IPS-20b (cell line): ENCODE results near the gene TBC1D8.
"Not testable (repeated sequence)": the region's sequence is repeated elsewhere in the genome, so short reads cannot be mapped to it uniquely, and the experiment has no call there.

Experiments used
- H3K27ac ChIP-seq: one replicate; pipeline ENCODE4 v1.5.1; 2013; ENCODE audit warnings: low read length
- H3K27me3 ChIP-seq: 2 replicates; pipeline ENCODE4 v1.6.1; 2013; ENCODE audit warnings: mild to moderate bottlenecking, low read length, inconsistent platforms; ENCODE audit not compliant: insufficient read depth
- H3K36me3 ChIP-seq: 2 replicates; pipeline ENCODE4 v1.6.1; 2013; ENCODE audit warnings: low read depth, mild to moderate bottlenecking, inconsistent platforms, low read length, moderate library complexity; ENCODE audit not compliant: insufficient read depth
- H3K4me1 ChIP-seq: 2 replicates; pipeline ENCODE4 v1.6.1; 2013; ENCODE audit warnings: mild to moderate bottlenecking, control low read depth, inconsistent platforms, low read length, moderate library complexity; ENCODE audit not compliant: insufficient read depth
- H3K4me3 ChIP-seq: 2 replicates; pipeline ENCODE4 v1.5.1; 2013; ENCODE audit warnings: mild to moderate bottlenecking, low read length, inconsistent platforms
- H3K9ac ChIP-seq: 2 replicates; pipeline ENCODE4 v1.6.1; 2013; ENCODE audit warnings: low read depth, mild to moderate bottlenecking, inconsistent platforms, low read length, moderate library complexity
- H3K9me3 ChIP-seq: 2 replicates; pipeline ENCODE4 v1.6.1; 2013; ENCODE audit warnings: mild to moderate bottlenecking, low read depth, low read length, inconsistent platforms; ENCODE audit not compliant: insufficient read depth

The TBC1D8 gene

GRCh38 chr2:101080211-101081068 is 70.7 kb downstream of the TBC1D8 start:
- no peaks in the 10 kb centered on the region for H3K4me1 ChIP-seq
- H3K4me3 ChIP-seq: no peak overlapping the region
- H3K9ac ChIP-seq: no peak overlapping the region
- H3K9me3 ChIP-seq: no peaks in the 10 kb centered on the region
- no peaks in the 10 kb centered on the region for H3K27me3 ChIP-seq
- H3K36me3 ChIP-seq: no peaks in the 10 kb centered on the region
- no peak overlapping the region for H3K27ac ChIP-seq

GRCh38 chr2:101076581-101076980 is 74.6 kb downstream of the TBC1D8 start:
- Histone ChIP-seq H3K27me3 (no peaks in the 10 kb centered on the region), H3K9me3 (no peaks in the 10 kb centered on the region), H3K27ac (no peak overlapping the region), H3K4me1 (no peaks in the 10 kb centered on the region), H3K9ac (no peak overlapping the region), H3K4me3 (no peak overlapping the region), H3K36me3 (no peaks in the 10 kb centered on the region)

- H3K27ac ChIP-seq: no peak overlapping the region
- peaks cover 4% of the 10 kb centered on the region for H3K4me1 ChIP-seq
- H3K27me3 ChIP-seq: no peaks in the 10 kb centered on the region
- no peak overlapping the region for H3K9ac ChIP-seq
- H3K4me3 ChIP-seq: no peak overlapping the region
- no peaks in the 10 kb centered on the region for H3K36me3 ChIP-seq
- no peaks in the 10 kb centered on the region for H3K9me3 ChIP-seq
These were observed 86.2 kb downstream of the TBC1D8 start for GRCh38 chr2:101064868-101065549.

GRCh38 chr2:101064505-101064867 is 86.7 kb downstream of the TBC1D8 start:
- Histone ChIP-seq H3K27ac (no peak overlapping the region), H3K4me3 (no peak overlapping the region), H3K4me1 (peaks cover 4% of the 10 kb centered on the region), H3K9ac (no peak overlapping the region), H3K9me3 (no peaks in the 10 kb centered on the region), H3K36me3 (no peaks in the 10 kb centered on the region), H3K27me3 (no peaks in the 10 kb centered on the region)

GRCh38 chr2:101064125-101064502 is 87.1 kb downstream of the TBC1D8 start:
- Histone ChIP-seq H3K9me3 (no peaks in the 10 kb centered on the region), H3K36me3 (no peaks in the 10 kb centered on the region), H3K4me1 (peaks cover 4% of the 10 kb centered on the region), H3K27me3 (no peaks in the 10 kb centered on the region), H3K27ac (no peak overlapping the region), H3K4me3 (no peak overlapping the region), H3K9ac (no peak overlapping the region)

GRCh38 chr2:101063352-101064124 is 87.6 kb downstream of the TBC1D8 start:
- Histone ChIP-seq H3K27ac (no peak overlapping the region), H3K9ac (no peak overlapping the region), H3K4me1 (peaks cover 4% of the 10 kb centered on the region), H3K9me3 (no peaks in the 10 kb centered on the region), H3K27me3 (no peaks in the 10 kb centered on the region), H3K4me3 (no peak overlapping the region), H3K36me3 (no peaks in the 10 kb centered on the region)

GRCh38 chr2:101058386-101058785 is 92.8 kb downstream of the TBC1D8 start:
- no peak overlapping the region for H3K9ac ChIP-seq
- no peaks in the 10 kb centered on the region for H3K27me3 ChIP-seq
- no peaks in the 10 kb centered on the region for H3K9me3 ChIP-seq
- H3K27ac ChIP-seq: no peak overlapping the region
- peaks cover 5% of the 10 kb centered on the region; the same call in 1 of the 2 replicates for H3K36me3 ChIP-seq
- no peaks in the 10 kb centered on the region for H3K4me1 ChIP-seq
- no peak overlapping the region for H3K4me3 ChIP-seq

- Histone ChIP-seq H3K27me3 (no peaks in the 10 kb centered on the region), H3K27ac (no peak overlapping the region), H3K36me3 (peaks cover 9% of the 10 kb centered on the region; the same call in 1 of the 2 replicates), H3K4me3 (no peak overlapping the region), H3K4me1 (no peaks in the 10 kb centered on the region), H3K9ac (no peak overlapping the region), H3K9me3 (no peaks in the 10 kb centered on the region)
These were observed 93.9 kb downstream of the TBC1D8 start for GRCh38 chr2:101057051-101057933.

- H3K4me1 ChIP-seq: no peaks in the 10 kb centered on the region
- H3K27me3 ChIP-seq: no peaks in the 10 kb centered on the region
- H3K9ac ChIP-seq: no peak overlapping the region
- H3K27ac ChIP-seq: no peak overlapping the region
- H3K4me3 ChIP-seq: no peak overlapping the region
- no peaks in the 10 kb centered on the region for H3K9me3 ChIP-seq
- peaks cover 19% of the 10 kb centered on the region; the same call in 1 of the 2 replicates for H3K36me3 ChIP-seq
These were observed 98.1 kb downstream of the TBC1D8 start for GRCh38 chr2:101053117-101053516.

GRCh38 chr2:101052147-101052546 is 99.0 kb downstream of the TBC1D8 start:
- H3K9ac ChIP-seq: no peak overlapping the region
- no peaks in the 10 kb centered on the region for H3K27me3 ChIP-seq
- peaks cover 8% of the 10 kb centered on the region; the same call in 1 of the 2 replicates for H3K4me1 ChIP-seq
- H3K9me3 ChIP-seq: no peaks in the 10 kb centered on the region
- H3K36me3 ChIP-seq: peaks cover 16% of the 10 kb centered on the region; the same call in 1 of the 2 replicates
- no peak overlapping the region for H3K27ac ChIP-seq
- no peak overlapping the region for H3K4me3 ChIP-seq

GRCh38 chr2:101050886-101051285 is 100.3 kb downstream of the TBC1D8 start:
- H3K27me3 ChIP-seq, H3K4me3 ChIP-seq, H3K9me3 ChIP-seq, H3K9ac ChIP-seq, H3K4me1 ChIP-seq, H3K27ac ChIP-seq: not testable (repeated sequence)
- peaks cover 13% of the 10 kb centered on the region; the same call in 1 of the 2 replicates for H3K36me3 ChIP-seq
